OCI-M2 (cell line): ENCODE measurements around the gene PBX1.

Source experiments
- DNase-seq: peaks from one replicate; lab custom pipeline; 2025; ENCODE audit not compliant: unreplicated experiment; lab: John Stamatoyannopoulos, UW

The PBX1 gene

GRCh38 chr1:164693564-164694359 lies 134.8 kb downstream of the PBX1 start:
- no peak for DNase-seq

GRCh38 chr1:164694505-164694904 lies 135.5 kb downstream of the PBX1 start:
- DNase-seq: no peak

GRCh38 chr1:164695956-164696665 lies 137.1 kb downstream of the PBX1 start:
- no peak for DNase-seq

- DNase-seq: no peak
Observed at GRCh38 chr1:164699815-164700491, 141.0 kb downstream of the PBX1 start.

DNA sequence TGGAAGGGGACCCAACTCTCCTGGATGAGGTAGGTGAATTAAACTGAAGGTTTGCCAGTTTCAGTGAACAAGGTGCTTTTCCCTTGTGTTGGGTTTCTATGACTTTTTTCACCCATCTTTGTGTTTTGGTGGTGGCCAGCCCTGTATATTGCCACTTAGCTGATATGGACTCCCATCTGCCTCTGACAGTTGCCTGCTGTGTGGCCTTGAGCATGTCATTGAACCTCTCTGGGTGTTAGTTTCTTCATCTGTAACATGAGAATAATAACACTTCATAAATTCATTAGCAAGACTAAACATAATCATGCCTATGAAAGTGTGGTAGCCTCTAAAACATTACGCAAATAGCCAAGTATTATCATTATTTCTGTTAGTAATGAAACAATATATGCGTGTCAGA lies 141.7 kb downstream of the PBX1 start:
- no peak for DNase-seq

- DNase-seq: no peak
Observed at GRCh38 chr1:164701189-164701761, 142.3 kb downstream of the PBX1 start.

- no peak for DNase-seq
Observed at GRCh38 chr1:164702216-164702615, 143.2 kb downstream of the PBX1 start.

DNA sequence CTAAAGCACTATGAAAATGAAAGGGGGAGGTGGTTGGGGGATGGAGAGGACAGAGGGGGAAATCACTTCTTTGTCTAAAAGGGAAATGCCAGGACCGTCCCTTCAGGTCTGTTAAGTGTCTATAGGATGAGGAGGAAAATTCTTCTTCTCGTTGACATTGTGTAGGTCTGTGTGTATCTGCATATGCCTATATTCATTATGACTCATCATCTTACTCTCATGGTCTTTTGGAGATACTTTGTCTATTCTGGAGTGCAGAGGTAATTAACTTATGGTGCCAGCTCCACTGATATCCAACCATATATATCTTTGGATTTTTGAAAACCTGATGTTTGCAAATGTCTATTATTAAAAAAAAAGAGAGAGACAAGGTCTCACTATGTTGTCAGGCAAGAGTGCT lies 143.7 kb downstream of the PBX1 start:
- DNase-seq: no peak

DNA sequence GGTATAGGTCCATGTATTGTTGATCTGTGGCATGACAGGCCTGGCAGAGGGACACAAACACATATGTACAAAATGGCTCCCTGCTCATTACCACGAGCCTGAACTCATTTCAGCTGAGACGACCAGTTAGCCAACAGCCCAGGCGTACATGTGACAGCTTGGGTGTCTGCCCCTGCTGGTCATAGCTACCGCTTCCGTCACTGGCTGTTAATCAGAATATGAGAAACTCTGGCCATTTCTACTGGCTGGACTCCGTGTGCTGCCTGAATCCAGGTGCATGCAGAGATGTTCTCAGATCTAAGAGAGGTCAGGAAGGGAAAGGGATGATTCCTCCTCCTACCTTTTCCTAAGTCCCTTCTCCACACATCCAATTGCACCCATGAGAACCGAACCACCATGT lies 144.5 kb downstream of the PBX1 start:
- DNase-seq: no peak

GRCh38 chr1:164703960-164704411 lies 145.0 kb downstream of the PBX1 start:
- no peak for DNase-seq

- no peak for DNase-seq
Observed at GRCh38 chr1:164704954-164705353, 146.0 kb downstream of the PBX1 start.

GRCh38 chr1:164706606-164706987 lies 147.6 kb downstream of the PBX1 start:
- DNase-seq: no peak

DNA sequence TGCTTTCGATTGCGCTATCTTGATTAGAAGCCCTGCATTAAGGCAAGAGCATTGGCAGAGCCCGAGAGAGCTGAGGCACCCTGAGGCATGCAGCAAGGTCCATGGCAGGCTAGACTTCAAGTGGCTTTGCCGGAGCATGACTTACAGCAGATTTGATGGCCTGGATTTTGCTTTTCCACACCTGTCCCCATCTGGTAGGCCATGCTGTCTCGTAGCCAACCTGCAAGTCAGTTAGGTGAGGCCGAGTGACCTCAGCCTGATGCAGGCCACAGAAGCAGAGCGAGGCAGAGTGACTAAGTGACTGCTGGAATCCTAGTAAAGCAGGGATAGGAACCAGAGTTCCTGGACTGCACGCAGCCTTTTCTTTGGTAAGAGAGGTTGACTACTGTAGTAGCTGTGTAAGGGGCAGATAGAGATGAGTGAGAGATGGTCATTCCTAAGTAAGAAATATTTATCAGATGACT lies 148.9 kb downstream of the PBX1 start:
- no peak for DNase-seq

GRCh38 chr1:164708596-164708995 lies 149.6 kb downstream of the PBX1 start:
- DNase-seq: no peak

DNA sequence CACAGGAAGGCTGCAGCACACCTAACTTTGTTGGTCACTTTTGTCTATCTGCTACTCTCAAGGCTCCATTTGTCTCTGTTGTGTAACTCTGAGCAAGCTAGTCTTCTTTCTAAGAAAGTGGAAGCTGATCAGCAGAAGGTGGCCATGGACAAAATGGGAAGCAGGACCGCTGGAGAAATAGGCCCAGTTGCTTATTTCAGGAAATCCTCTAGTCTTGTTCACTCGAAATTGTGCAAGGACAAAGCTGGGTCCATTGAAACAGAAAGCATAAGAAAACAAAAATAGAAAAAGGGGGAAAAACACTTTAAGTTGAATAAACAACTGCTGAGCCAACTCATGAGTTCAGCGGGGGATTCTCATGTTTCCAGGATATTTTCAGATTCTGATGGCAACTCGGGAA lies 150.1 kb downstream of the PBX1 start:
- no peak for DNase-seq

DNA sequence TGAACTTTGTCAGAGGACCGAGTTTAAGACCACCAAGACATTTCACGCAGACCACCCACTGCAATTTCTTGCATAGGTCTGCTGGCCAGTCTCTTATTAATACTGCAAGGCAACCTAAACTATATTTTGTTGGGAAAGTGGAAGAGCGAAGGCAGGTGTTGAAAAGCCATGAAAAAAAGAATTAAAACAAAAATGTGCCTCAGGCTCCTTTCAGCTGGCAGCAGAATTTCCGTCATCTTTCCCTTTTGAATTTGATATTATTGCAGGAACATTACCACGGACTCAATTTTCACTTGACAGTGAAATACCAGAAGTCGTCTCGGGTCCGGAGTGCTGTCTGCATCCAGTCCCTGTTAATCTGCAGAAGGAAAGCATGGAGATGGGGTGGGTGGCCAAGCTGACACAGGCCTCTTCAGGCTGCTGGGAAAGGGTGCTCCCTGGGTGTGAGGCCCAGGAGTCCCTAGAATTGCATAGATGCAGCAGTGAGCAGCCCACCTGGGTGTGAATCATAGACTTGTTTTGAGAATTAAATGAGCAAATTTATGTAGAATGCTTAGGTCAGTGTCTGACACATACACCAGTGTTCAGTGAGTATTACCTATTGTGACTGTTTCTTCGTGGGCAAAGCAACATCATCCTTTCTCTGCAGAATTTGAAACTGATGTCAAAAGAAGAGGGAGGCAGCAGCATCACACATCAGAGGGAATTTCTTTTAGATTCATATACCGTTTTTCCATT lies 150.7 kb downstream of the PBX1 start:
- DNase-seq: no peak

- no peak for DNase-seq
Observed at GRCh38 chr1:164712131-164713036, 153.4 kb downstream of the PBX1 start.

DNA sequence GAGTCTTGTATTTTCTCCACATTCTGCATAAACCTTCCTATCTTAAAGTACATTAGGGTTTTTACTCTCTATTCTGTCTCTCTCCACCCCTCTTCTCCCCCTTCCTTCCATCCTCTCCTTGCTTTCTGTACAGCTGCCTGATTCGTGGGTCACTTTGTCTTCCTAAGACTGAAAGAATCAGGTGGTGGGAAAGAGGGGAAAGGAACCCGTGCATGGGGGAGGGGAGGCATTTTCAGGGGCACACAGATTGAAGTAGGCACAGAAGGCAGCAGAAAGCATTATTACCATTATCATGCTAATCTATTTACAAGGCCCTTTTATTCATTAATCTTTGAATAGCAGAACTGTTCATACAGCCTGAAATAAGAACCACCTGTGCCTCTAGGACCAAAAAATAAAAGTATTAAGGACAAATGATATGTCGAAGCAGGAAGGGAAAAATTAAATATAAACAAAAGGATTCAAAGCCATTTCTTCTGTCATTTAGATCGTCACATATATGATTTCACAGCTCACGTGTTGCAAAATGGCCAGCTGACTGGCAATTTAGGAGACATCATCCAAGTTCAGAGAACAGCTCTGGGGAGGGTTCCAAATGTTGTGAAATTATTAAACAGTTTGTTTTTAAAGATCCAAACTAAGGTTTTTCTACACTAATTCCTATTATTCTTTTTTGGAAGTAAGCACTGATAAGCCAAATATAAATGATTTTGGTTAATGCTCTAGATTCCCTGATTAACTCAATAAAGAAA lies 154.6 kb downstream of the PBX1 start:
- no peak for DNase-seq
